GM08714 (cell line): ENCODE results near the gene LYST.
"Not testable (repeated sequence)": the region's sequence is repeated elsewhere in the genome, so short reads cannot be mapped to it uniquely, and the experiment has no call there.

Experiments used
- H3K4me3 ChIP-seq: fragments of 200-500 bp; sonication (Bioruptor generic); 2 replicates; pipeline ENCODE4 v1.5.1; 2014; ENCODE audit warnings: mild to moderate bottlenecking, low read length, inconsistent platforms
- ZNF274 ChIP-seq: IDR thresholded peaks from 2 replicates; pipeline ENCODE4 v1.6.1; 2012; ENCODE audit warnings: mild to moderate bottlenecking, low read depth, low read length

LYST gene

GRCh38 chr1:235624721-235625333 is 241.9 kb downstream of the LYST start:
- no peak for TF ChIP-seq ZNF274
- no peak overlapping the region for H3K4me3 ChIP-seq

GRCh38 chr1:235622936-235623779 is 243.5 kb downstream of the LYST start:
- no peak for TF ChIP-seq ZNF274
- no peak overlapping the region for H3K4me3 ChIP-seq

- not testable (repeated sequence) for H3K4me3 ChIP-seq
These were observed 247.6 kb downstream of the LYST start for GRCh38 chr1:235619149-235619548.

GRCh38 chr1:235617808-235618207 is 248.9 kb downstream of the LYST start:
- no peak for TF ChIP-seq ZNF274
- H3K4me3 ChIP-seq, result no peak overlapping the region

GRCh38 chr1:235617140-235617539 is 249.6 kb downstream of the LYST start:
- H3K4me3 ChIP-seq, result no peak overlapping the region
- no peak for TF ChIP-seq ZNF274

GRCh38 chr1:235614442-235614954 is 252.2 kb downstream of the LYST start:
- no peak for TF ChIP-seq ZNF274
- no peak overlapping the region for H3K4me3 ChIP-seq

- H3K4me3 ChIP-seq, result no peak overlapping the region
- TF ChIP-seq ZNF274, result no peak
These were observed 253.1 kb downstream of the LYST start for GRCh38 chr1:235613602-235614001.

- no peak overlapping the region for H3K4me3 ChIP-seq
- TF ChIP-seq ZNF274, result no peak
These were observed 253.9 kb downstream of the LYST start for GRCh38 chr1:235612761-235613160.
